Measurements from ENCODE around the gene PTPRD.
"Not testable (repeated sequence)": the region's sequence is repeated elsewhere in the genome, so short reads cannot be mapped to it uniquely, and the experiment has no call there.

Gene PTPRD

GRCh38 chr9:9099646-9100045 lies 1513.2 kb downstream of the PTPRD start:
- no peak for DNase-seq

DNA sequence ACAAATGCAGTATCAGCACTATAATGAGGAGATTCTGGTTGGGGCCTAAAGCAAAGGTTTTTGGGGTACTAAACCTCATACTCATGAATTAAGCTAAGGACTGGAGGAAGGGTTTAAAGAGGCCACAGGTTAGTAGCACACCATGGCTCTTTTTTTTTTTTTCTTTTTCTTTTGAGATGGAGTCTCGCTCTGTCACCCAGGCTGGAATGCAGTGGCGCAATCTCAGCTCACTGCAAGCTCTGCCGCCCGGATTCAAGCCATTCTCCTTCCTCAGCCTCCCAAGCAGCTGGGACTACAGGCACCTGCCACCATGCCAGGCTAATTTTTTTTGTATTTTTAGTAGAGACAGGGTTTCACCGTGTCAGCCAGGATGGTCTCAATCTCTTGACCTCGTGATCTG lies 1515.5 kb downstream of the PTPRD start:
- DNase-seq = not testable (repeated sequence)

DNA sequence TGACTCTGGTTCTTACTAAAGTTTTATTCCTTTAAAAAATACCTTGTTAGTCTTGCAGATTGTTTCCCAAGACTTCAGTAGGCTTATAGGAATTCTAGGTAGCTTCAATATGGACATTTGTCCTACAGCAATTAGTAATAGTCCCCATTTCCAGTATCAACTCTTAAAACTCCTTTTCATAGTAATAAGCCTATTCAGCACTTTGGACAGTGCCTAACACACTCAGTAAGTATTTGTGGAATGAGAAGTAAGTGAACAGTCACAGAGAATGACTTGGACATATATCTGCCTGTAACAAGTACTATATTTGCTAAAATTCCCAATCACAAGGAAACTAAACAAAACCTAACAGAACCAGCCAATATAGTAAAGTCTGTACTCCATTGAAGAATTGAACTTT lies 1521.4 kb downstream of the PTPRD start:
- no peak for DNase-seq

DNA sequence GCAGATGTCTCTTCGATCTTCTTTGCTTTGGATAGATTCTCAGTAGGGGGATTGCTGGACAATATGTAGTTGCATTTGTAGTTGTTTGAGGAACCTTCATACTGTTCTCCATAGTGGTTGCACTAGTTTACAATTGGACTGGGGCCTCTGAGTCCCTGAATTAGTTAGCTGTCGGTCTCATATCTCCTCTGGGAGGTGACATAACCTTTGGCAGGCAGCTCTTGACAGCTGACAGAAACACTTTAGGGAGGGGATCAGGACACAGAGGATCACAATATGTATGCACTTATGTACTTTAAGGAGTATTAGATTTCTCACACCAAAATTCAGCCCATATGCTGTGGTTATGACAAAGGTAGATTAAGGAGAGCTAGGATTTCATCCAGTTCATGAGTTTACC lies 1533.3 kb downstream of the PTPRD start:
- DNase-seq = no peak

DNA sequence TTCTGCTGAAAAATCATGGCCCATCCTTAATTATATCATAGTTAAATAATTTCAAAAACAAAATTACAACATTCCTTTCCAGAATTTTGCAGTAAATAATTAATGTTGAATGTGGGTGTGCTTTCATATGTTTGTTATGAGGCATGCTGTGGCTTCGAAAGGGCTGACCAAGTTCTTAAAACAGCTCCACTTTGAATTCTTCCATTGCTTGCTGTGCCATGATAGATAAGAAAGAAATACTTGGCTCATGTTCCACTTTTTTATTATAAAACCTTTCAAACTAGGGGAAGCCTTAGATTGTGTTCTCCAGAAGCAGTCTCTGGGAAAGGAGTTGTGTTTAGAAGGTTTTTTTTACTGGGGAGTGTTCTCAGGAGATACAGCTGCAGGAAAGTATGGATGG lies 1534.5 kb downstream of the PTPRD start:
- DNase-seq = no peak

DNA sequence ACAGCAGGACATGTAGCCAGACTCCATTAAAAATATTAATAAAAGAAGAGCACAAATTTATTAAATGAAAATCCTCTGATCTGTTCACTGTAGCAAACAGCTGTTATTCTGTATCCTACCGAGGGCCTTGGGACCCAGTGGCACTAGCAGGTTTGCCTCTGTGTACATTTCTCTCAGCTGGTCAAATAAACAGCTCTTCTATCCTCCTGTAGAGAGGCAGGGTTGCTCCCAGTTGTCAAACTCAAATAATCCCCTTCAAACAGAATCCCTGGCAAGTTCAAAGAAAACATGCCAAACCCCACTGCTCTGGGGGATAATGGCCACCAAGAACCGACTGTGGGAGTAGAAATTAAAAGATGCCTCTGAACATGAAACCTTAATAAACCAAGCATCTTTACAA lies 1551.2 kb downstream of the PTPRD start:
- DNase-seq = no peak

DNA sequence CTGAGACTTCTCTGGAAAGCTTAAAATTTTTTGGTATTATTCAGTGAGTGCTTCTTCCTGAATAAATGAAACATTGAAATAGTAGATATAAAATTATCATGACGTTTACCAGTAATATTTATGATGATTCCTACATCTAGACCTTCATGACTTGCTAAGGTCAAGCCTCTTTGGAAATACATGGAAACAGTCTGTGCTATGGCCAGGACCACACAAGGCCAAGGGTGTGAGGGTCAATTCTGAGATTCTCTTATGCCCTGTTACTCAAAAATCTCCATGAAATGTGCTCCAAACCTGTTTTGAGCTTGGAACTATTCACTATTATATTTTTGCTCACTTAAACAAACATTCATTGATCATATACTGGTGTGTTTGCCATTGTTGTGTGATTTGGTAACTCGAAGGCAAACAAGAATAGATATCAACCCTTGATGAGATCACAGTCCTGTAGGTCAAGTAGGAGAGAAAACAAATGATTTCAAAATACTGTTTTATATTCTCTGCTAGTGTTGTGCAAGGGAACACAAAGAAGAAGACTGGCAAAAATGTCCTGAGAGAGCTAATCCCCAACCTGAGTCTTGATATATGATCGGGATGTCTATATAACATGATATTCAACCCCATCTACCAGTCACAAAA lies 1558.3 kb downstream of the PTPRD start:
- DNase-seq = no peak

DNA sequence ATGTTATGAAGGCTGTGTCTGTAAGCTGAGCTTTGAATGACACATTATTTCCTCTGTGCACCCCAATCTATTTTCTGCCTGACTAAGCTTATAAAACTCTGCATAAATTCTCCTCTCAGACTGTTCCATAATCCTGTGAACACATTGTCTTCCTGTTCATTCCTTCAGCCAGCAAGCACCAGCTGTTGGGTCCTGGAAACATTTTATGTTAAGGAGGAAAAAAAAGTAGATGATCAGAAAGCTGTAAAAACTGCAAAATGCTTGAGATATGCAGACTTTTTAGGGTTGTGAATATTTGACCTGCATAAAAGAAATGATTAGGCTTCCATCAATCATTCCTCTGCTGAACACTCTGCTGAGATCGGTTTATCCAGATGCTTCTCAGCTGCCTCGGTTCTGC lies 1567.2 kb downstream of the PTPRD start:
- no peak for DNase-seq

DNA sequence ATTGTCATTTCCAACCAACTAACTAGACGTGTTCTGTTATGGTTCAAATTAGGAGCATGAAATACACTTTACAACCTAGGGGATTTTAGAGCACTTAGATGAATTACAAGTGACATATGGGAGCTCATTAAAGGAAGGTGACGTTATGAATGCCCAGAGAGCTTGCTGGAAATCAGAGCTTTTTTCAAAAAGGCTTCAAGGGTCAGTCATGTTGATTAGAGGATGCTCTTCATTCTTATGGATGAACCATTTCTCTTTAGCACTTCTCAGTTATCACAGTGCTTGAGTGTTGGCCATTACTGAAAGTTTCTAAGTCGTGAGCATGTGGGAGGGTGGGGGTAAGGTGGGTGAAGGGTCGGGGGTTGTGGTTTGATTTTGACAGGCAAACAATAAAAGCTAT lies 1567.7 kb downstream of the PTPRD start:
- DNase-seq = no peak

- not testable (repeated sequence) for DNase-seq
Measured at GRCh38 chr9:9043788-9044187, 1569.0 kb downstream of the PTPRD start.

DNA sequence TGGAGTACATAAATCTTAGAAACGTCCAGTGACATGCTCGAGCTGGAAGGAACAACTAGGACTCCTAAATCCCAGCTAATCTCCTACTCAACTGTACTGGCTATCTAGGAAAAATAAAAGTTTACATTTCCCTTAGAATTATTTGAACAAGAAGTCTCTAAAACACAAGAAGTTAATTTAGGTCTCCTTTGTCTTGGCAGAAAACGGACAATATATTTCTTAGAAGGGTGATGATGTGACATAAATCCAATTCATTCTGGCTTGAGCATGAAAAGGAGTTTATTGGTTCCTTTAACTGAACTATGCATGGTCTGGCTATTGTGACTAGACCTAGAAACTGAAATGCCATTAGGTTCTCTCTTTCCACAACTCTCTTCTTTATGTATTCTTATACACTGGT lies 1571.0 kb downstream of the PTPRD start:
- DNase-seq = no peak

GRCh38 chr9:9033022-9033421 lies 1579.8 kb downstream of the PTPRD start:
- no peak for DNase-seq

DNA sequence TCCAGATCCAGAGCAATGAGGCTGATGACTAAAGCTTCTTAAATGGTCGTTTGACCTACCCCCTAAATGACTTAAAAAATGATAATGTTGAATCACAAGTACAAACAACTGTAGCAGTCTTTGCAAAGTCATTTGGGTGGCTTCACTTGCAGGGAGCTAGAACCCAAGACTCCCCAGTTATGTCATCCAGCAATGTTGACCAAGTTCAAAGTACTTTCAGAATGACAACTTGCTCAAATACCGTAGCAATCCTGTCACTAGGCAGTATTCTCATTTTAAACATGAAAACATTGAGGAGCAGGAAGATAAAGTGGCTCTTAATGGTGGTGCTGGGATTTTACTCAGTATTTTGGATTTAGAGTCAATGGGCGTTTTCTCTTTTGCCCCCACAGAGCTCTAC lies 1596.2 kb downstream of the PTPRD start:
- no peak for DNase-seq

GRCh38 chr9:9004810-9005209 lies 1608.0 kb downstream of the PTPRD start:
- DNase-seq = no peak

- DNase-seq = no peak
Measured at GRCh38 chr9:9002826-9003583, 1609.8 kb downstream of the PTPRD start.

- DNase-seq = no peak
Measured at GRCh38 chr9:8980496-8981013, 1632.2 kb downstream of the PTPRD start.

- DNase-seq = no peak
Measured at GRCh38 chr9:8978334-8978733, 1634.5 kb downstream of the PTPRD start.

GRCh38 chr9:8968350-8968749 lies 1644.5 kb downstream of the PTPRD start:
- not testable (repeated sequence) for DNase-seq

GRCh38 chr9:8963885-8964284 lies 1648.9 kb downstream of the PTPRD start:
- no peak for DNase-seq

GRCh38 chr9:8962084-8962483 lies 1650.7 kb downstream of the PTPRD start:
- no peak for DNase-seq

DNA sequence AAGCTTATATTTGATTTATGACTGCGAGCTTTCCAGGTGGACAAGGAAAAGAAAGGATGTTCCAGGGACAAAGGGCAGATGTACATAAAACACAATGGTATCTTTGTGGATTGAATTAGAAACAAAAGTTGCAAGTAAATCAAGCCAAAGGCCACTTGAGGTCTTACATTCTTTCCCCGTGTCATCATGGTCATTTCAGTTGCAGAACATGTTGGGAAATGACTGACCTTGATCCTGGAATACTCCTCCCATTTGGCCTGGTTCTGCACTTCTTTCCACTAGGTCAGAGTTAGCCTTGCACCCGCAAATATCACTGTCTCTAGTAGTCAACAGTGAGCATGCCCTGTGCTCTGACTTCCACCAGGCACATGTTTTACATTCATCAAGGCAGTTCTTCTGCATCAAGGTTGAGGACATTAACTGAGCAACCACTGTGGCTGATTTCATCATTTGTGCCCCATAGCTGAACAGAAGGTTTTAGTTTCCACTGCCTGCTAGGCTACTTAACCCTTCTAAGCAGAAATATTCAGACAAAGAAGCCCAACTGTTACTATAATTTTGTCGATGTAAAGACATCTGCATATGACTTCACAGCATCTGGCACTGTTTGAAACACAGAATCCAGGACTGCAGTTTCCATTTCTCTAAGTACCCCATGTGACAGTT lies 1651.5 kb downstream of the PTPRD start:
- DNase-seq = no peak

DNA sequence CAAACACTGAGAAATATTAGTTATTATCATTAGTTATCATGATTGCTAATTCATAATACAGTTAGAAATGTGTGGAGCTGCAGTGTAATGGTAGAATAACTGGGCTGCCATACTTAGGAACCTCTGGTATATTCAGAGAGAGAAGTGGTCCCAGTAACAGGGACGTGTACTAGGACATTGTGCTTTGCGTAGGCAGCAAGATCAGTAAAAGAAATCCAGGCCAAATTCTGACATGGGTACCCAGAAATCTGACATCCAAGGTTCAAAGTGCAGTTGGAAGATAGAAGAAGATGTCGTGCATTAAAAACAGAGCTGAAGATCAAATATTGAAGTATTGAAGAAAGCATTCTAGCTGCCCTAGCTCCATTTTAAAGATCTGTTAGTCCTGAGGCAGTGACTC lies 1652.5 kb downstream of the PTPRD start:
- DNase-seq = no peak

GRCh38 chr9:8958358-8958757 lies 1654.4 kb downstream of the PTPRD start:
- DNase-seq = no peak

DNA sequence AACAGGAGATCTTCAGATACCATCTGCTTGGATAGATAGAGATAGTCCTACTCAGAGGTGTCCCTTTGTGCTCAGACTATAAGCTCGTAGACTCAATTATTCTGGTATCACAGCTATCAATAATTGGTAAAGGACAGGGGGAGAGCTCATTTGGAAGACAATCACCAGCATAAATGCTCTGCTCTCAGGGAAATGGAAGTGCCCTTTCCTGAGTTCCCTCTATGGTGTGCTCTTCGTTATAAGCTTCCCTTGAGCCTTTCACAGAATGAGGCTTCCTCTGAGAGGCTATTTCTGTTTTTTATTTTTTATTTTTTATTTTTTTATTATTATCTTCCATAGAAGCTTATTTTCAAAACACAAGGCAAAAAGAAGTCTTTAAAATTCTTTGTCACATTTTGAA lies 1657.5 kb downstream of the PTPRD start:
- DNase-seq = no peak

Data from activated CD4-positive, alpha-beta T cell treated with anti-CD3 and anti-CD28 coated beads, Interleukin-2, amount 50 U/mL, for 4 hours (primary cell).